HG03558 (cell line): ENCODE data around the gene CDC25A.

Source experiments
- ATAC-seq: cut with Tn5 transposase; IDR thresholded peaks from one replicate; pipeline ENCODE4 v1.9.1; 2021; ENCODE audit warnings: moderate number of reproducible peaks; ENCODE audit not compliant: unreplicated experiment; ENCODE audit errors: extremely low read depth

CDC25A gene

DNA sequence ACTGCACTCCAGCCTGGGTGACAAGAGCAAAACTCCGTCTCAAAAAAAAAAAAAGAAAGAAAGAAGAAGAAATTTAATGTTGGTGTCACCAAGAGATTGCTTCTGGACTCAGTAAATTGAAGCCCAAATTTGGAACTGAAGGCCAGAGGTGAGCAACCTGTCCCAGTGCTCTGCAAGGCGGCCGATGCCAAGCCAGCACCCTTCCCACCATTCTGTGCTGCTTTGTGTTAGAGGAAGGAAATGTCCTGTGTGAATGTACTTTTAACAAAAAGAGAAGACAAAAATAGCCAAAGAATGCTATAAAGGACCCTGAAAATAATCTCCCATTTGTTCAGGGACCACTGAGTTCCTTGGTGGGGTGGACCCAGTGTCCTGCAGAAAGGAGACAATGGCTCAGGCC, 44.6 kb downstream of the CDC25A start:
- ATAC-seq = no peak

DNA sequence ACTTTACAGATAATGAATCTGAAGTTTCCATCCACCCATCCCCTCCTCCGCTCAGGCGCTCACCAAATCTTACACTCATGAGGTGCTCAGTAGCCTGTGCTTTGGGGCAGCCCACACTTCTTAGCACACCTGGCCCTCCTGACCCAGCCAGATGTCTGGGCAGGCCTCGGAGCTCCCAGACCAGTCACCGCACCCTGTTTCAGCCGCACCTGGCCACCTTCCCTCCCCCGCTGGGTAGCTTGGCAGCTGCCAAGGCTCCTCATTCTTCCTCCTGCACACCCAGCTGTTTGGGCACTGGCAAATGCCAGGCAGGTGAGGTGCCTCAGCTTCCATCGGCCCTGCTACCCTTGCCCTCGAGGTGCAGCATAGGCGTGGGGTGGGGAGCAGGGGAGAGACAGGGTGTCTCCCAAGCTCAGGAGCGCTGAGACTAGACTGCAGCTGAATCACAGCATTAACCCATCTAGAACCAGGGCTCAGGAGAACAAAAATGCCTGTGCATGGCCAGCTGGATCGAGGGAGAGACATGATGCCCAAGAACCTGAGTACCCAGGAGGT, 45.8 kb downstream of the CDC25A start:
- ATAC-seq = no peak

DNA sequence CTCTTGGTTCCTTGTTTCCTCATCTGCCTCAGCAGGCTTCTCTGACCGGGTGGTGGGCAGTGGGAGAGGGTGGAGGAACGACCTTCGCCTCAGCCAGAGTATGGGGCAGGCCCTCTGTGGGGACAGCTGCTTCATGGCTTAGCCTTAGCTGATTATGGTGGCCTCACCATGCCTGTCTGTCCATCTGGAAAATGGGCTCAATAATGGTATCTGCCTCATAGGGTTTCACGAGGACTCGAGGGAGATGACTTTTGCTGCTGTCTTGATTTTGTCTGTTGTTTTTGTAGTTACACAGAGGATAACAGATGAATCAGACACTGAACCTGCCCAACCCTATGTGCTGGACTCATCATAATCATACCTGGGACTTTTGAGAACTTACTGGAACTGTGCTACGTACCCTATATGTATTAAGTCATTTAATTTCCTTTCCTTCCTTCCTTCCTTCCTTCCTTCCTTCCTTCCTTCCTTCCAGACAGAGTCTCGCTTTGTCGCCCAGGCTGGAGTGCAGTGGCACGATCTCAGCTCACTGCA, 46.5 kb downstream of the CDC25A start:
- ATAC-seq = no peak

DNA sequence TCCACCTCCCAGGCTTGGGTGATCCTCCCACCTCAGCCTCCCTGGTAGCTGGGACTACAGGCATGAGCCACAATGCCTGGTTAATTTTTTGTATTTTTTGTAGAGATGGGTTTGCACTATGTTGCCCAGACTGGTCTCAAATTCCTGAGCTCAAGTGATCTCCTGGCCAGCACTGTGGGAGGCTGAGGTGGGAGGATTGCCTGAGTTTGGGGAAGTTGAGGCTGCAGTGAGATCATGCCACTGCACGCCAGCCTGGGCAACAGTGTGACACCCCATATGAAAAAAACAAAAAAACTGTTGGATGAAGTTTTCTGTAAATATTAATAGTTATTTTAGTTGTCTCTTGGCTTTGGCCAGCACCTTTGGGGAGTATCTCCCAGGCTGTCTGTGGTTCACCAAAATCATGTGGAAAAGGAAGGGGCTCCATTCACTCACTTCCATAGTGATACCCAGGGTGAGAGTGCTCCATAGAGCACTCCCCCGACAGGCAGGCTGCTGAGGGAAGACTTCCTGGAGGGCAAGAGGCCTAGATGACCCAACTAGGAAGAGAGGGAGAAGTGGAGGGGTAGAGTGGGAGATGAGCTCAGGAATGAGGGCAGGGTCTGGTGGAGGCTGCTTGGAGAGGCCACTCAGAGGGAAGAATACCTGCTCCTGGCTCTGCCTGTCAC, 47.1 kb downstream of the CDC25A start:
- ATAC-seq = no peak

DNA sequence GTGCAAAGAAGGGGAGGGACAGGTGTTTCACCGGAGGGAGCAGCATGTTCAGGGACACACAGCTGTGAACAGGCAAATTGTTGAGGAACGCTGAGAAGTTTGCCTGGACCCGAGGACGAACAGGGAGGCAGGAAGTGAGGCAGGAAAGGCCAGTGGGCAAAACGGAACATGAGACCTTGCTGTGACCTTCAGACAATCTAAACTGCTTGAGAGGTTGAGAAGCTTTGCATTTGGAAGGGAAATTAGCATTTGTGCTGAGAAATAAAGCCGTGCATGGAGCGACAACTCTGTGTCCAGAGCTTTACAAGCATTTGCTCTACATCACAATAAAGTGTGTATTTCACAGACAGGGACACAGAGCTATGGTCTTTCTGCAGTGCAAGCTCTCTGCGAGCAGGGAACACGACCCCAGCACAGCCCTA, 47.9 kb downstream of the CDC25A start:
- ATAC-seq = no peak

DNA sequence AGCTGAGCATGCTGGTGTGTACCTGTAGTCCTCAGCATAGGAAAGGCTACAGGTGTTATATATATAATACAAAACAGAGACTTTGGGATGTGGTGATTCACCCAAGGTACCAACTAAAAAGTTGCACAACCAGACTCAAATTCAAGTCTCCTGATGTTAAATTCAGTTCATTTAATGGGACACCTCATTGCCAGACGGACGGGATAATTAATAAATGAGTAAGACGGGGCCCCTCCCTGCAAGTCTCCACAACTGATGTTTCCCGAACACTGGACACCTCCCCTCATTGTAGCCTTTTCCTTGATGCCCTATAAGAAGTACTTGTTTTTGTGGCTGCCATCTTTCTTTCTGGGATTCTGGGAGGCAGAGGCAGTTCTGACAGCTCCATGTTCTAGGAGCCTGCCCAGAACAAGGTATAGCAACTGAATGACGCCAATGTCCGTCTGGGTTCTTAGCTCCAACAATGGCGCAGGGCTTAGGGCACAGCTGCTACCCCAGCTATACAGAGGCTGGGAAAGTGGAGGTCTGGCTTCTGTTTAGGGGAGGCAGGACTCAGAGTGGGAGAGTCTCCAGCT, 50.7 kb downstream of the CDC25A start:
- no peak for ATAC-seq

DNA sequence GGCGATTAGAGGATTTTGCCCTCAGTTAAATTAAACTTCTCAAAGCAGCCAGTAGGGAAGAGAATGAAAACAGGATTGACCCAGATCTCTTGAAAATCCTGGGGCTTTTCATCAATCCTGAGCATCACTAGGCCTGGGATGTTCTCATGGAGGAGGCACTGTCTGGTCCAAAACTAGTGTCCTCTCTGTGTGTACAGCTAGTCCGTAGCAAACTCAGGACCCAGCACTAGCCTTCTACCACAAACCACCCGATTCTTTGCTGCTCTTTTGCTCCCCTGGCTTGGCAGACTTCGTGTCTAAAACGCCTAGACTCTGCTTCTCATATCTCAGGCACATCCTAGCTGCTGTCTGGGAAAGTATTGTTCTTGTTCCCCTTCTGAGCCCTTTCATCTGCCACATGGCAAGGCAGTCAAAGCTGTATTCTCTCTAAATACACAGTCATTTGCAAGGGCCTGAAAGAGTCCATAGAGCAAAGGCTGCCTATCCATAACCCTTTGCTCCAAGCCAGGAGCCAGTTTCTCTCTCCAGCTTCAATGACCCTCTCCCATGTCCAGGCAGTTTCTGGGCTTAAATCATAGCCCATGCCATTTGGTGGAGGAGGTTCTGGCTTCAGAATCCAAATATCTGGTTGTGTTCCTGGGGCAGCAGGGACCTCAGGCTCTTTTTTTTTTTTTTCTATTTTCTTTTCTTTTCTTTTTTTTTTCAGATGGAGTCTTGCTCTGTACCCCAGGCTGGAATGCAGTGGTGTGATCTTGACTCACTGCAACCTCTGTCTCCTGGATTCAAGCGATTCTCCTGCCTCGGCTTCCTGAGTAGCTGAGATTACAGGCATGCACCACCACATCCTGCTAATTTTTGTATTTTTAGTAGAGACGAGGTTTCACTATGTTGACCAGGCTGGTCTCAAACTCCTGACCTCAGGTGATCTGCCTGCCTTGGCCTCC, 52.4 kb downstream of the CDC25A start:
- no peak for ATAC-seq

DNA sequence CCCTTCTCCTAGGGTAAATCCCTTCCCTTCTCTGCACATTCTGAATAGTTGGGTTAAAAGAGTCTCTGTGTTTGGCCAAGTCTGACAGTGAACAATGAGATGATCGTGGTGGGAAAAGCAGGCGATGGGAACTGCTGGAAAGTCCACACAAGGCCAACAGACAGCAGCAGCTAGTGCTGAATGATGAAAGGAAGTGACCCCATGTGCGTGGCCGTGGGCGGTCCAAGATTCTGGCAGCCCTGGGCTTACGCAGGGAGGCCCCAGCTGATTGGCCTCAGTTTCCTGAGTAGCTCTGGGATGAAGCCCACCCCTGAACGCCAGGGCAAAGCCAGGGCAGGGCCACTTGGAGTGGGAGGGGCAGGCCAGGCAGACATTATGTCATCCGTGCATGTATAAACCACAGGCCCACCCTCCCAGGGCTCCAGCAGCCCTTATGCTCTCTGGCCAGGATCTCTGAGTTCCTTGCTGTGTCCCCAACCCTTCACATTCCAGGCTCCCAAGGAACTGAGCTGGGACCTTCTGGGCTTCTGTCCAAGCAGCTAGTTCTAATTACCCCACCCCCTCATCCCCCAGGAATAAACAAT, 57.8 kb downstream of the CDC25A start:
- no peak for ATAC-seq

DNA sequence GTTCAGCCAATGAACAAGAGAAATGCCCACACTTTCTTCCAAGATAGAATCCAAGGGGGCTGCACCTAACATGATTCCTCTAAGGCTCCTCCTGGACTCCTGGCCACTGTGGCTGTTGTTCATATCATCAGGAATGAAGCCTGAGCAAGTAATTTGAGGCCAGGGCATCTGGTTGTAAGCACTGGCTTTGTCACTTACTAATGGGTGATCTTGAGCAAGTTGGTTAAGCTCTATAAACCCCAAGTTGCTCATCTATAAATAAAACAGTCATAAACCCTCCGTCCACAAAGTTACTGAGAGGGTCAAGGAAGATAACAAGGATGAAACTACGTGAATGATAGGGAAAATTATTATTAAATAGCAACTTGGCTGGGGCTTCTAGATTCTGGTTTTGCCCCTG, 58.3 kb downstream of the CDC25A start:
- ATAC-seq = no peak

DNA sequence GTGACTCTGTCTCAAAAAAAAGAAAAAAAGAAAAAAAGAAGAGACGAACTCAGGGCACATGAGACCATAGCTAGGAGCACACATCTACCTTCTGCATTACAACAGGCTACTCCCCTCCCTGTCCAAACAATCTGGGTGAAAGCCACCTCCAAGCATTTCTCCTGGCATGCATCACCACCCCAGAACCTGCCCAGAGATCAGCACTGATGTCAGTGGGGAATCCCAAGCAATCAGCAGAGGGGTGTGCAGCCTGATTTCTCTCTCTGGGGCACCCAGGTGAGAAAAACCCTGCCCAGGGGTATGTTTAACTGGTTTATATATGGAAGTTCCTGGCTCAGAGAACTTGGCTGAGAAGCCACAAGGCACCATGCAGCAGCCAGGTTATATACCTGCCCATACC, 59.4 kb downstream of the CDC25A start:
- ATAC-seq = no peak

DNA sequence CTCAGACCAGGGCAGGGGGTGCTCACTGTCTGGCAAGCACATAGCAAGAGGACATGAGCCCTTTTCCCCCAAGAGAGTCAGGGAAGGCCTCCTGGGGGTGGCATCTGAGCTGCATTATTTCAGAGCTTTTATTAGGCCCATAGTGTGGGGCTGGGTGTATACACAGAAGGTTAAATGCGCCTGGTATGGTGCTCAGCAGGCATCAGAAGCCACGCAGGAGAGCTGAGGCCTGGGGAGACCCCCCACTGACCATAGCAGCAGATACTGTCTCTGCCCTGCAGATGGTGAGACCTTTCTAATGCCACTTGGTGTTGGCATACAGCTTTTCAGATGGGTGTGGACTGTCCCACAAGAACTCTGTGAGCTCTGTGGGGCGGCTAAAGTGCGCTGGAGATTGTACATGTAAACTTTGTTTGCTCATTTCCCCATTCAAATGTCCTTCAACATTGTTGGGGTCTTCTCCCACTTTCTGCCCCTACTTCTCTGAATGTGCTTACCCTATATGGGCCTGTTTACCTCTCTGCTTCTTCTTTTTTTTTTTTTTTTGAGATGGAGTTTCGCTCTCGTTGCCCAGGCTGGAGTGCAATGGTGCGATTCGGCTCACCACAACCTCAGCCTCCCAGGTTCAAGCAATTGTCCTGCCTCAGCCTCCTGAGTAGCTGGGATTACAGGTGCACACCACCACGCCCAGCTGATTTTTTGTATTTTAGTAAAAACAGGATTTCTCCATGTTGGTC, 62.2 kb downstream of the CDC25A start:
- ATAC-seq = no peak

DNA sequence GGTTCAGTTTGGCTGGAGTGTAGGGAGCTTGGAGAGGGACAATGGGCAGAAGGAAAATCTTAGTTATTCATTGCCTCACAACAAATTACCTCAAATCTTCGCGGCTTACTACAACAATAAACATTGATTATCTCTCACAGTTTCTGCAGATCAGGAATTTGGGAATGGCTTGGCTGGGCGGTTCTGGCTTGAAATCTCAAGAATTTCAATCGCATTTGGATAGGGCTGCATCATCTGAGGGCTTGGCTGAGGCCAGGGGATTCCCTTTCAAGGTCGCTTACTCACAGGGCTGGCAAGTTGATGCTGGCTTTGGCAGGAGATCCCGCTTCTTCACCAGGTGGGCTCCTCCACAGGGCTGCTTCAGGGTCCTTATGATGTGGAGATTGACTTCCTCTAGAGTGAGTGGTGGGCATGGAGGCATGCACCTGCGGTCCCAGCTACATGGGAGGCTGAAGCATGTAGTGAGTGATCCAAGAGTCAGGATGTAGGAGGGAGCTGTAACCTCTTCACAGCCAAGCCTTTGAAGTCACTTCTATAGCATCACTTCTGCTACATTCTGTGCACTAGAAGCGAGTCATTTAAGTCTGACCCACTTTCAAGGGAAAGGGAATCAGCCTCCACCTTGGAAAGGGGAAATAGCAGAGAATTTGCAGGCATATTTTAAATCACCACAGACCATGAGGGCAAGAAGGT, 63.1 kb downstream of the CDC25A start:
- no peak for ATAC-seq

DNA sequence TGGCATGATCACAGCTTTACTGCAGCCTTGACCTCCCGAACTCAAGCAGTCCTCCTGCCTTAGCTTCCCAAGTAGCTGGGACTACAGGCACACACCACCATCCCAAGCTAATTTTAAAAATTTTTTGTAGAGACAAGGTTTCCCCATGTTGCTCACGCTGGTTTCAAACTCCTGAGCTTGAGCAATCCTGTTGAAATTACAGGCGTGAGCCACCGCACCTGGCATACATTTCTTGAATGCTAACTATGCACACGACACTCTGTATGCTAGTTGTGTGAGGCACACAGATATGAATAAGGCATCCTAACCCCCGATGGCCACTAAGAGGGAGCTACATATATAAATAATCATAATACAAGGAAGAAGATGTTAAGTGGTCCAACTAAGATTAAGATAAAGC, 64.9 kb downstream of the CDC25A start:
- ATAC-seq = no peak

DNA sequence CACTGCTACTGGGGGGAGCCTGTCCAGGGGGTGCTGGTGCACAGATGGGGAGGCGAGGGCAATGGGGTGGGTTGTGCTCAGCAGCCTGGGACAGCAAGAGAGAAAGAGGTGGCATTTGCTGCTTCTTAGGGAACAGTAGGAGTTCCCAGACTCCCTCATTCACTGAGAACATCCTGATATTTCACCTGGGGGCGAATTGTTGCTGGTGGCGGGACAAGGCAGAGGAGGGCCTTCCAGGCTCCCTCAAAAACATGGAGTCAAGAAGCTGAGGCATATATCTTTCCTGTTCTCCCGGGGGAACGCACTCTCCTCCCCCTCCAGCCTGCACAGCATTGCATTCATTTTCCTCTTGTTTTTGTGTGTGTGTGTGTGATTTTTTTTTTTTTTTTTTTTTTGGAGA, 65.7 kb downstream of the CDC25A start:
- no peak for ATAC-seq

DNA sequence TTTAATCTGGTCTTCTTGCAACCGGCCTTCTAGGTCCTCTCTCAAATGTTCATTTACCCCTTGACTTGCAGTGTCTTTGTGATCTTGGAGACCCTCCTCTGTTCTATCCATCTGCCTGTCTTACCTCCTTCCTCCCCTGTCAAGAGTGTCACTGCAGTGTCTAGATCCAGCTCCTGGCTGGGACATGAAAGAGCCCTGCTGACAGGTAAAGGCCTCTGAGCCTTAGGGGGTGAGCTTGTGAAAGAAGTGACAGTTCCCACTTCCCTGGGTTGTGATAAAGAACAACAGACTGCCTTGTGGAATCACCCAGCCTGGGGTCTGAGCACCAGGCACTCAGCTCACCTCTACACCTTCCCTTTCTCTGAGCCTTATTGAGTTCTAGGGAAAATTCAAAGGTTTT, 68.0 kb downstream of the CDC25A start:
- no peak for ATAC-seq

DNA sequence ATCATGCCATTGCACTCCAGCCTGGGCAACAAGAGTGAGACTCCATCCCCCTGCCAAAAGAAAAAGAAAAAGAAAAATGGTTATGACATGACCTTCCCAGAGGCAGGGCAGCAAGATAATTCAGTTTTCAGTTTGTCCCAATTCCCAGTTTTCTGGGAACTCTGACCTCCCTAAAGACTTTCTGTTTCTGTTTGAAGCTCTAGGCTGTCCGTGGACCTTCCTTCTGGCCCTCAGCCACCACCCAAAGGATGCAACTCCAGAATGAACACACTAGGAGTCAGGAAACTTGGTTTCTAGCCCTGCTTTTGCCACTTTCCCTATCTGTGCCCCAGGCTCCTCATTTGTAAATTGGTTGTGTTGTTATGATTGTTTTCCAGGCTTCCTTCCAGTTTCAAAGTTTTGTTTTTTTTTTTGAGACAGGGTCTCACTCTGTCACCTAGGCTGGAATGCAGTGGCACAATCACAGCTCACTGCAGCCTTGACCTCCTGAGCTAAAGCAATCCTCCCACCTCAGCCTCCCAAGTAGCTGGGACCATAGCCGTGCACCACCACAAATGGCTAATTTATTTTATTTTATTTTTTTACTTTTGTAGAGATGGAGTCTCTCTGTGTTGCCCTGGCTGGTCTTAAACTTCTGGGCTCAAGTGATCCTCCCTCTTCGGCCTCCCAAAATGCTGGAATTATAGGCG, 68.6 kb downstream of the CDC25A start:
- ATAC-seq = no peak

DNA sequence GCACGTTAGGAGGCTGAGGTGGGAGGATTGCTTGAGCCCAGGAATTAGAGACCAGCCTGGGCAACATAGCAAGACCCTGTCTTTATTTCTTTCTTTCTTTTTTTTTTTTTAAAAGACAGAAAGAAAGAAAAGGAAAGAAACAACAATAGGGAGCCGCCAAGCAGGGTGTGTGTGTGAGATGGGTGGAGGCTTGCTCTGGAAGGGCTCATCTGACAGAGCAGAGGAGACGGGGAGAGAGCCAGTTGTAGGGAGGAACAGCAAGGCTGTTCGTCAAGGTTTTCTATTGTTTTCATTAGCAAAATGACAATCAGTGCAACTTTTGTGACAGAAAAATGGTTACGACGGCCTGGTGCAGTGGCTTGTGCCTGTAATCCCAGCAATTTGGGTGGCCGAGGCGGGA, 69.3 kb downstream of the CDC25A start:
- no peak for ATAC-seq

DNA sequence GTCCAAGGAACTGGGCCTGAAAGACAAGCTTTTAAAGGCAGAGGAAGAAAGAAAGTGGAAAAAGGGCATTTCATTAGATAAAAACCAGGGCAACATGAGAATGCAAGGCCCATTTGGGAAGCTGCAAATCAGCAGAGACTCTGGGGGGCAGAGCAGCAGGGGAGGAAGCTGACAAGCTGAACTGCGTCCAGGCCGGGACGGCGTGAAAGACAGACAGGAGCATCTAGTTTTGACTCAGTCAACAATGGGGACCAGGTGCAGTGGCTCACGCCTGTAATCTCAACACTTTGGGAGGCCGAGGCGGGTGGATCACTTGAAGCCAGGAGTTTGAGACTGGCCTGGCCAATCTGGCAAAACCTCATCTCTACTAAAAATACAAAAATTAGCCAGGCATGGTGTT, 69.9 kb downstream of the CDC25A start:
- no peak for ATAC-seq

DNA sequence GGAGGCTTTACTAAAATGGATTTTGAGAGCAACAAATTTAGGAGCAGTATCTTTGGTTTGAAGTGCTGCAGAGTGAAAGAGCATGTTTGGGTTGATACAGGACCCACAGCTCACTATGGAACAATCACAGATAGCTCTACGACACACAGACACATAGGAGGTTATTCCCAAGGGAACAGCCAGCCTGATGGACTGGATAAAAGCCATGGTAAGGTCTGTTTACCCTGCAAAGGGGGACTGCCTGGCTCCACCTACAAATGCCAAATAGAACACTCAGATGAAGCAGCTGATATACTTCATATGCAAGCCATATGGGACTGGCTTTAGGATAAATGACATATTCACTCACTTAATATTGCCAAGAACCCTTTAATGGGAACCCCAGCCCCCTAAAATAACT, 75.4 kb downstream of the CDC25A start:
- ATAC-seq = no peak
